Measurements from ENCODE around the gene ARV1. TPM values are rescaled to one million over a fixed set of nuclear protein-coding genes. Genes with fewer than 3 reads are reported as not detected.

ARV1 gene
- total RNA-seq, 1 experiment from 2014 or later: 8.0 TPM

DNA sequence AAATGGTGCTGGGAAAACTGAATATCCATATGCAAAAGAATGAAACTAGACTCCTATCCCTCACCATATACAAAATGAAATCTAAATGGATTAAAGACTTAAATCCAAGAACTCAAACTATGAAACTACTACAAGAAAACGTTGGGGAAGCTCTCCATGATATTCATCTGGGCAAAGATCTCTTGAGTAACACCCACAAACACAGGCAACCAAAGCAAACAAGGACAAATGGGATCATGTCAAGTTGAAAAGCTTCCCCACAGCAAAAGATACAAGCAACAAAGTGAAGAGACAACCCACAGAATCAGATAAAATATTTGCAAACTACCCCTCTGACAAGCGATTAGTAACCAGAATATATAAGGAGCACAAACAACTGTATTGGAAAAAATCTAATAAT is 14.0 kb upstream of the ARV1 start:
- H2BK15ac ChIP-seq (ENCODE audit: low read depth, low read length): no peak overlapping the region
- H2BK20ac ChIP-seq (ENCODE audit: low read depth, low read length, poor library complexity, severe bottlenecking): no peak overlapping the region
- no peak for DNase-seq
- H3K27ac ChIP-seq (ENCODE audit: insufficient read length, low read depth, low read length): no peak overlapping the region
- no peak overlapping the region for H3K23ac ChIP-seq (ENCODE audit: insufficient read length, low read depth, low read length)
- no peaks in the 10 kb centered on the region for H3K23me2 ChIP-seq (ENCODE audit: insufficient read length, low read depth, low read length, poor library complexity, severe bottlenecking)
- no CpG with 5 or more reads among the region's 2 CpGs for WGBS (ENCODE audit: extremely low coverage, insufficient read length, low lambda C conversion rate)
- H3K4me2 ChIP-seq (ENCODE audit: insufficient read depth, insufficient read length, low read length): no peak overlapping the region
- Mint-ChIP-seq H3K36me3 (ENCODE audit: insufficient read depth in 1 of 3, low read depth in 3 of 3) (no peaks in the 10 kb centered on the region), H3K27ac (no peak overlapping the region), H3K27me3 (ENCODE audit: low read depth) (peaks cover 34% of the 10 kb centered on the region), H3K4me3 (no peak overlapping the region), H3K9me3 (no peaks in the 10 kb centered on the region), H3K4me1 (no peaks in the 10 kb centered on the region)
- H3K79me1 ChIP-seq (ENCODE audit: insufficient read depth, low read depth, low read length, poor library complexity, severe bottlenecking): no peaks in the 10 kb centered on the region
- no peak overlapping the region for H3K18ac ChIP-seq (ENCODE audit: insufficient read length, low read depth, low read length)
- no peak overlapping the region for H3T11ph ChIP-seq (ENCODE audit: low read length)
- no peak overlapping the region for H2AFZ ChIP-seq (ENCODE audit: low read length)
- no peak overlapping the region for H2AK5ac ChIP-seq (ENCODE audit: insufficient read length, low read length)
- no peaks in the 10 kb centered on the region for H3K9me3 ChIP-seq (ENCODE audit: control insufficient read depth, low read depth, low read length)
- H4K8ac ChIP-seq (replicated peaks; ENCODE audit: insufficient read length, low read depth, low read length): no peak overlapping the region
- no peak overlapping the region for H3K4ac ChIP-seq (ENCODE audit: low read depth, low read length)
- no peaks in the 10 kb centered on the region for H3K27me3 ChIP-seq (ENCODE audit: insufficient read depth, low read length)
- no peak overlapping the region for H4K5ac ChIP-seq (ENCODE audit: insufficient read length, low read depth, low read length)
- H3K9ac ChIP-seq (ENCODE audit: extremely low read depth, insufficient read length, low read length): no peak overlapping the region
- no peaks in the 10 kb centered on the region for H4K20me1 ChIP-seq (ENCODE audit: control insufficient read depth, insufficient read depth, insufficient read length)
- H3K4me1 ChIP-seq (ENCODE audit: insufficient read depth, low read length): no peaks in the 10 kb centered on the region
- TF ChIP-seq, protein P1, sequence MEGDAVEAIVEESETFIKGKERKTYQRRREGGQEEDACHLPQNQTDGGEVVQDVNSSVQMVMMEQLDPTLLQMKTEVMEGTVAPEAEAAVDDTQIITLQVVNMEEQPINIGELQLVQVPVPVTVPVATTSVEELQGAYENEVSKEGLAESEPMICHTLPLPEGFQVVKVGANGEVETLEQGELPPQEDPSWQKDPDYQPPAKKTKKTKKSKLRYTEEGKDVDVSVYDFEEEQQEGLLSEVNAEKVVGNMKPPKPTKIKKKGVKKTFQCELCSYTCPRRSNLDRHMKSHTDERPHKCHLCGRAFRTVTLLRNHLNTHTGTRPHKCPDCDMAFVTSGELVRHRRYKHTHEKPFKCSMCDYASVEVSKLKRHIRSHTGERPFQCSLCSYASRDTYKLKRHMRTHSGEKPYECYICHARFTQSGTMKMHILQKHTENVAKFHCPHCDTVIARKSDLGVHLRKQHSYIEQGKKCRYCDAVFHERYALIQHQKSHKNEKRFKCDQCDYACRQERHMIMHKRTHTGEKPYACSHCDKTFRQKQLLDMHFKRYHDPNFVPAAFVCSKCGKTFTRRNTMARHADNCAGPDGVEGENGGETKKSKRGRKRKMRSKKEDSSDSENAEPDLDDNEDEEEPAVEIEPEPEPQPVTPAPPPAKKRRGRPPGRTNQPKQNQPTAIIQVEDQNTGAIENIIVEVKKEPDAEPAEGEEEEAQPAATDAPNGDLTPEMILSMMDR (conservative IDR thresholded peaks at IDR 0.05): no peak
- no peak overlapping the region for H2BK12ac ChIP-seq (ENCODE audit: insufficient read length, low read depth, low read length)
- H4K91ac ChIP-seq (ENCODE audit: insufficient read length, low read depth, low read length): no peak overlapping the region
- no peak overlapping the region for H3K56ac ChIP-seq (ENCODE audit: insufficient read length, low read depth, low read length)
- H3K14ac ChIP-seq (ENCODE audit: insufficient read depth, low read length): no peak overlapping the region
- H3K79me2 ChIP-seq (ENCODE audit: insufficient read depth, low read length): no peaks in the 10 kb centered on the region
- H2BK5ac ChIP-seq (ENCODE audit: insufficient read length, low read length): no peak overlapping the region
- no peak overlapping the region for H2BK120ac ChIP-seq (ENCODE audit: low read depth, low read length, poor library complexity, severe bottlenecking)
